Measurements from ENCODE around the gene TBX18.

DNA sequence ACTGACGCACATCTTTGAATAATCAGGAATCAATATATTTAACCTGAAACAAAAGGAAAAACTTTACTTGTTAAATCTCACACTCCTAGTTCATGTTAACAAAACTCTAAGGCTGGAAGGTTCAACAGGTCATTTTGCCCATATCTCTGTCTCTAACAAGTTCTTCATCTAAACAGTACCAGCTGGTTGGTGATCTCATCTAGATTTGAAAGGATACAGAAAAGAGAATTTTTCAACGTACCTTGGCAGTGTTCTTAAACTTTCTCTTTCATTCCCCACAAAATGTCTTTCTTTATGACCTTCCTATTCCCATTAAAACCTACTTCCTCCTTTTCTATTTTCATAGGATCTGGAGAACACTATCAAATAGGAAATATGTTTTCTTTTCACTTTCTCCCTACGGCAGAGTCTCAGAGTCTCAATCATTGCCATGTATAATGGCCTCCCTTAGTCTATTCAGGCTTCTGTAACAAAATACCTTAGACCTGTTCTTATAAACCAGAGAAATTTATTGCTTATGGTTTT lies 111.3 kb downstream of the TBX18 start:
- no peak for TF ChIP-seq CTCF (IDR thresholded peaks at IDR 0.05)
- TF ChIP-seq ZFX (IDR thresholded peaks at IDR 0.05; ENCODE audit: borderline replicate concordance), result no peak

Measured in 22Rv1 (cell line).